GM12878 (cell line): Measurements from ENCODE around the gene SPSB3. TPM values are rescaled to one million over a fixed set of nuclear protein-coding genes. Genes with fewer than 3 reads are reported as not detected.

Experiments
- ATAC-seq: fragments of 200-7000 bp; cut with Tn5 transposase; 3 replicates; pipeline ENCODE4 v1.9.1; 2020; ENCODE audit warnings: mild to moderate bottlenecking, moderate library complexity
- BruUV-seq: library from RNA; stranded (reverse); fragments of 400-500 nt; replicated peaks from 2 replicates; lab custom pipeline; 2021; lab: Mats Ljungman, UMichigan
- CTCF ChIA-PET: fragments of 300-600 bp; sonication (Branson Sonifier 250); formaldehyde crosslinking; extraction: SDS; loops from one replicate; lab custom pipeline; 2021; ENCODE audit warnings: inconsistent platforms; lab: Yijun Ruan, JAX
- POLR2A ChIA-PET: fragments of 350-600 bp; formaldehyde crosslinking; extraction: SDS; loops from one replicate; lab custom pipeline; 2021; ENCODE audit warnings: inconsistent platforms; lab: Charles Lee
- RAD21 ChIA-PET: fragments of 300-600 bp; sonication (Branson Sonifier 250); formaldehyde crosslinking; loops from one replicate; lab custom pipeline; 2023; ENCODE audit warnings: antibody characterized with exemption; ENCODE audit not compliant: unreplicated experiment; lab: Charles Lee
- SMC1A ChIA-PET: fragments of 300-600 bp; sonication (Branson Sonifier 250); formaldehyde crosslinking; loops from one replicate; lab custom pipeline; 2023; ENCODE audit not compliant: unreplicated experiment, uncharacterized antibody; lab: Charles Lee
- DNase-seq: peaks from one replicate; pipeline ENCODE4 v3.0.0-alpha.2; 2011; ENCODE audit warnings: low read depth, low spot score
- FAIRE-seq: peaks from 3 replicates; lab custom pipeline; 2011; peaks lifted over from hg19 to GRCh38; lab: Jason Lieb, UNC
- H2AFZ ChIP-seq: 2 replicates; pipeline ENCODE4 v1.6.0; 2011; ENCODE audit warnings: low read depth, low read length, control low read depth; ENCODE audit not compliant: control insufficient read depth
- H3K27ac ChIP-seq: 2 replicates; pipeline ENCODE4 v1.5.1; 2011; ENCODE audit warnings: control low read depth; ENCODE audit not compliant: control insufficient read depth, insufficient read depth
- H3K27me3 ChIP-seq, 2 experiments: replicated peaks in 1 of 2; 2 replicates each; pipeline versions ENCODE4 v1.6.0 to v1.6.1; 2011; ENCODE audit warnings: low read length in 1 of 2; ENCODE audit not compliant: control insufficient read depth in 2 of 2, insufficient read depth in 2 of 2
- H3K36me3 ChIP-seq, 2 experiments: 2 replicates each; pipeline ENCODE4 v1.5.1; 2011; ENCODE audit warnings: low read length in 1 of 2; ENCODE audit not compliant: control insufficient read depth in 2 of 2, insufficient read depth in 2 of 2
- H3K4me1 ChIP-seq: 2 replicates; pipeline ENCODE4 v1.6.1; 2011; ENCODE audit warnings: mild to moderate bottlenecking, low read length, moderate library complexity, mixed read lengths; ENCODE audit not compliant: control insufficient read depth, insufficient read depth
- H3K4me2 ChIP-seq: 2 replicates; pipeline ENCODE4 v1.6.0; 2011; ENCODE audit warnings: control low read depth; ENCODE audit not compliant: control insufficient read depth, insufficient read depth
- H3K4me3 ChIP-seq: fragments of 200-600 bp; sonication (generic); 2 replicates; pipeline ENCODE4 v1.5.1; 2016
- H3K79me2 ChIP-seq: 2 replicates; pipeline ENCODE4 v1.6.0; 2011; ENCODE audit warnings: low read length; ENCODE audit not compliant: control insufficient read depth, insufficient read depth
- H3K9ac ChIP-seq: 2 replicates; pipeline ENCODE4 v1.8.0; 2011; ENCODE audit warnings: low read length, control low read depth, mixed read lengths; ENCODE audit not compliant: control insufficient read depth, insufficient read depth
- H3K9me3 ChIP-seq: replicated peaks from 3 replicates; pipeline ENCODE4 v1.5.1; 2011; ENCODE audit warnings: mild to moderate bottlenecking, low read length; ENCODE audit not compliant: control insufficient read depth, insufficient read depth
- H4K20me1 ChIP-seq: 2 replicates; pipeline ENCODE4 v1.6.0; 2011; ENCODE audit not compliant: control insufficient read depth, insufficient read depth
- CEBPZ ChIP-seq: fragments of 150-350 bp; IDR thresholded peaks from 2 replicates; pipeline ENCODE4 v1.6.1; 2016; ENCODE audit warnings: low read depth, low read length
- CREM ChIP-seq: IDR thresholded peaks from 2 replicates; pipeline ENCODE4 v1.6.1; 2014; ENCODE audit warnings: antibody characterized with exemption, low read depth
- E2F4 ChIP-seq: IDR thresholded peaks from 2 replicates; pipeline ENCODE4 v1.6.1; 2012; ENCODE audit warnings: low read depth, low read length, improper control_type of control experiment
- HDAC6 ChIP-seq: fragments of 200-600 bp; sonication (generic); IDR thresholded peaks from one replicate; pipeline ENCODE4 v1.8.0; 2017; ENCODE audit warnings: antibody characterized with exemption; ENCODE audit not compliant: unreplicated experiment
- HDGF ChIP-seq: fragments of 450-650 bp; IDR thresholded peaks from 2 replicates; pipeline ENCODE4 v1.6.1; 2016; ENCODE audit warnings: antibody characterized with exemption
- KAT2A ChIP-seq: conservative IDR thresholded peaks from 2 replicates; pipeline ENCODE4 v1.6.1; 2011; ENCODE audit warnings: low read depth, low read length; ENCODE audit not compliant: control insufficient read depth
- KDM1A ChIP-seq: fragments of 200-600 bp; sonication (generic); IDR thresholded peaks from 2 replicates; pipeline ENCODE4 v1.6.1; 2016; ENCODE audit warnings: borderline replicate concordance
- MLLT1 ChIP-seq: fragments of 450-650 bp; IDR thresholded peaks from 2 replicates; pipeline ENCODE4 v1.6.1; 2016; ENCODE audit warnings: mild to moderate bottlenecking
- NFYA ChIP-seq: IDR thresholded peaks from 2 replicates; pipeline ENCODE4 v1.6.1; 2011; ENCODE audit warnings: low read depth, mild to moderate bottlenecking, low read length, improper control_type of control experiment, borderline replicate concordance
- POU2F2 ChIP-seq: IDR thresholded peaks from 3 replicates; pipeline ENCODE4 v1.6.1; 2011; ENCODE audit warnings: low read depth, mild to moderate bottlenecking, low read length, borderline replicate concordance
- RCOR1 ChIP-seq: conservative IDR thresholded peaks from 2 replicates; pipeline ENCODE4 v1.6.1; 2012; ENCODE audit warnings: low read depth, low read length, improper control_type of control experiment
- SMARCA5 ChIP-seq: fragments of 450-650 bp; IDR thresholded peaks from 2 replicates; pipeline ENCODE4 v1.6.1; 2017; ENCODE audit warnings: mild to moderate bottlenecking
- SP1 ChIP-seq: IDR thresholded peaks from one replicate; pipeline ENCODE4 v1.6.1; 2011; ENCODE audit warnings: low read depth, low read length
- SPI1 ChIP-seq: IDR thresholded peaks from 2 replicates; pipeline ENCODE4 v1.6.1; 2011; ENCODE audit warnings: low read depth, mild to moderate bottlenecking, low read length, moderate library complexity, borderline replicate concordance; ENCODE audit not compliant: insufficient read depth
- SREBF1 ChIP-seq: IDR thresholded peaks from 2 replicates; pipeline ENCODE4 v1.6.1; 2012; ENCODE audit warnings: mild to moderate bottlenecking, low read length
- SRF ChIP-seq, 2 experiments: IDR thresholded peaks; 2 replicates each; pipeline ENCODE4 v1.6.1; 2011; ENCODE audit warnings: low read depth in 2 of 2, low read length in 2 of 2, mild to moderate bottlenecking in 1 of 2, moderate library complexity in 1 of 2
- TBL1XR1 ChIP-seq: IDR thresholded peaks from 2 replicates; pipeline ENCODE4 v1.6.1; 2012; ENCODE audit warnings: low read depth, low read length, improper control_type of control experiment
- ZNF217 ChIP-seq: fragments of 450-650 bp; IDR thresholded peaks from 2 replicates; pipeline ENCODE4 v1.6.1; 2017; ENCODE audit warnings: antibody characterized with exemption, mild to moderate bottlenecking
- ZSCAN29 ChIP-seq: fragments of 450-650 bp; IDR thresholded peaks from 2 replicates; pipeline ENCODE4 v1.6.1; 2017; ENCODE audit warnings: mild to moderate bottlenecking, moderate library complexity
- WGBS: methylation state at CpG from one replicate; pipeline ENCODE4 v1.1.6; 2016; ENCODE audit warnings: low lambda C conversion rate; ENCODE audit not compliant: insufficient replicate concordance, insufficient coverage; ENCODE audit errors: missing lambda C conversion rate; 5-methylcytosine and 5-hydroxymethylcytosine counted together
- in situ Hi-C: fragments of 300-500 bp; cut with MboI; formaldehyde crosslinking; loops from 9 replicates; pipeline ENCODE4 v1.14.3; 2018; ENCODE audit warnings: mixed read lengths
- intact Hi-C: fragments of 100-400 bp; cut with micrococcal nuclease; formaldehyde crosslinking; loops from one replicate; pipeline ENCODE4 v1.14.2; 2022; ENCODE audit not compliant: unreplicated experiment
- polyA plus RNA-seq, 11 experiments: library from polyadenylated mRNA; depleted of rRNA in 4 of 11; unstranded in 6 of 11; stranded (reverse) in 5 of 11; fragments of >200 nt; fragmentation: Nextera tagmentation in 4 of 11; fragmentation: Illumina TruSeq in 1 of 11; extraction: Ambion mirVana in 4 of 11; extraction: Trizol in 1 of 11; gene quantifications; 1 replicate in 1 of 11; 2 replicates in 10 of 11; pipeline versions ENCODE4 v1.2.1 to v1.2.3, GENCODE V29; 2011 to 2016; ENCODE audit warnings: inconsistent platforms in 2 of 11, missing spikeins in 2 of 11, low read depth in 1 of 11
- total RNA-seq, 4 experiments: library from RNA; depleted of rRNA in 3 of 4; stranded (reverse); fragments of >200 nt in 3 of 4; fragmentation: Illumina TruSeq in 1 of 4; extraction: Trizol in 1 of 4; gene quantifications; 2 replicates each; pipeline versions ENCODE4 v1.2.1 to v1.2.3, GENCODE V29; 2013 to 2021

The SPSB3 gene
- total and polyA plus RNA-seq, 10 of the 15 experiments (the other 5 are each of a cell fraction or from before 2014, with no cell fraction given) = 0.31 to 26.9 (median 14.0) TPM

GRCh38 chr16:1822801-1823200 is 40.4 kb upstream of the SPSB3 start (continued):
- no peak for TF ChIP-seq SPI1

GRCh38 chr16:1821861-1822611 is 39.7 kb upstream of the SPSB3 start:
- Histone ChIP-seq H3K4me2 (no peak overlapping the region), H3K79me2 (peaks cover under 1% of the 10 kb centered on the region), H3K9ac (no peak overlapping the region), H3K27me3 (no peaks in the 10 kb centered on the region), H3K4me3 (no peak overlapping the region), H3K4me1 (no peaks in the 10 kb centered on the region), H4K20me1 (no peaks in the 10 kb centered on the region), H3K9me3 (no peaks in the 10 kb centered on the region), H2AFZ (no peak overlapping the region), H3K27ac (no peak overlapping the region), H3K36me3 (no peaks in the 10 kb centered on the region)
- SMC1A ChIA-PET = no interaction called here
- POLR2A ChIA-PET = no interaction called here
- FAIRE-seq (no peak), ATAC-seq (no peak), DNase-seq (no peak)
- intact Hi-C loops = no loop called here
- BruUV-seq = no TSS peak
- in situ Hi-C loops = no loop called here
- CTCF ChIA-PET = no interaction called here
- RAD21 ChIA-PET = no interaction called here
- WGBS = 67% methylated on average over 21 of the region's 24 CpGs
- TF ChIP-seq TBL1XR1 (no peak), NFYA (no peak), E2F4 (no peak), POU2F2 (no peak), HDGF (no peak), RCOR1 (no peak), CEBPZ (no peak), CREM (no peak), HDAC6 (no peak), KDM1A (no peak), KAT2A (no peak), ZNF217 (no peak), SREBF1 (no peak), SP1 (no peak), SRF (IDR thresholded peaks at IDR 0.05; ENCODE audit: low read depth in 2 of 2, low read length in 2 of 2) (no peak), SMARCA5 (no peak), MLLT1 (no peak), ZSCAN29 (no peak)
